Esophagus muscularis mucosa (tissue), 4 donors: ENCODE measurements around the gene SLC22A7.

Experiments
- CTCF ChIP-seq, 3 experiments: fragments of 200-600 bp in 2 of 3; fragments of 450-650 bp in 1 of 3; sonication (generic) in 2 of 3; IDR thresholded peaks; one replicate each; pipeline ENCODE4 v1.5.1; 2017 to 2019; ENCODE audit warnings: antibody characterized with exemption in 3 of 3, mild to moderate bottlenecking in 2 of 3, moderate library complexity in 1 of 3
- EP300 ChIP-seq: sonication (generic); formaldehyde crosslinking; IDR thresholded peaks from one replicate; pipeline ENCODE4 v1.6.1; 2017; ENCODE audit warnings: antibody characterized with exemption
- POLR2A ChIP-seq: fragments of 450-650 bp; IDR thresholded peaks from one replicate; pipeline ENCODE4 v1.6.1; 2017; ENCODE audit warnings: antibody characterized with exemption, moderate library complexity, mild to moderate bottlenecking, low read depth
- POLR2AphosphoS5 ChIP-seq, 2 donors: sonication (generic); formaldehyde crosslinking; IDR thresholded peaks; one replicate each; pipeline ENCODE4 v1.6.1; 2017; ENCODE audit warnings: antibody characterized with exemption in 2 of 2

- TF ChIP-seq POLR2A (no peak), POLR2AphosphoS5 (IDR thresholded peaks at IDR 0.05) (no peak), CTCF (IDR thresholded peaks at IDR 0.05) (no peak), EP300 (no peak)
Observed at GRCh38 chr6:43255408-43256054, 42.5 kb upstream of the SLC22A7 start.
